Endothelial cell of umbilical vein (primary cell): Measurements from ENCODE around the gene SELENOO. TPM values are rescaled to one million over a fixed set of nuclear protein-coding genes. Genes with fewer than 3 reads are reported as not detected.
"Not testable (repeated sequence)": the region's sequence is repeated elsewhere in the genome, so short reads cannot be mapped to it uniquely, and the experiment has no call there.

Source experiments
- BruUV-seq: library from RNA; stranded (reverse); fragments of 400-500 nt; replicated peaks from 2 replicates; lab custom pipeline; 2021; lab: Mats Ljungman, UMichigan
- CTCF ChIA-PET: fragments of 300-600, 350-600 bp; sonication (Branson Sonifier 250); formaldehyde crosslinking; loops from one replicate; lab custom pipeline; 2021; ENCODE audit warnings: antibody characterized with exemption, inconsistent platforms; lab: Charles Lee
- POLR2A ChIA-PET: fragments of 300-600, 350-600 bp; sonication (Branson Sonifier 250); formaldehyde crosslinking; loops from one replicate; lab custom pipeline; 2021; ENCODE audit warnings: antibody characterized with exemption, inconsistent platforms; lab: Charles Lee
- DNase-seq: peaks from one replicate; pipeline ENCODE4 v3.0.0-alpha.2; 2011; ENCODE audit warnings: low read depth, low spot score
- FAIRE-seq: peaks from 2 replicates; lab custom pipeline; 2011; peaks lifted over from hg19 to GRCh38; lab: Jason Lieb, UNC
- H2AFZ ChIP-seq: 2 replicates; pipeline ENCODE4 v1.6.0; 2012; ENCODE audit warnings: low read depth, low read length, control low read depth, inconsistent platforms
- H3K27ac ChIP-seq: 2 replicates; pipeline ENCODE4 v1.5.1; 2011; ENCODE audit warnings: low read depth, mild to moderate bottlenecking, control low read depth, low read length, moderate library complexity; ENCODE audit not compliant: insufficient read depth
- H3K27me3 ChIP-seq, 2 experiments: 2 replicates each; pipeline versions ENCODE4 v1.6.0 to v1.6.1; 2011; ENCODE audit warnings: low read length in 2 of 2, mixed read lengths in 1 of 2; ENCODE audit not compliant: control insufficient read depth in 2 of 2, insufficient read depth in 2 of 2
- H3K36me3 ChIP-seq, 2 experiments: 2 replicates in 1 of 2; 3 replicates in 1 of 2; pipeline ENCODE4 v1.5.1; 2011; ENCODE audit warnings: low read length in 2 of 2, mild to moderate bottlenecking in 1 of 2, moderate library complexity in 1 of 2; ENCODE audit not compliant: control insufficient read depth in 2 of 2, insufficient read depth in 2 of 2; ENCODE audit errors: extremely low read depth in 1 of 2
- H3K4me1 ChIP-seq: 3 replicates; pipeline ENCODE4 v1.5.1; 2011; ENCODE audit warnings: mild to moderate bottlenecking, low read length; ENCODE audit not compliant: control insufficient read depth, insufficient read depth; ENCODE audit errors: extremely low read depth
- H3K4me2 ChIP-seq: 2 replicates; pipeline ENCODE4 v1.6.1; 2011; ENCODE audit warnings: low read length, control low read depth, mixed read lengths; ENCODE audit not compliant: insufficient read depth
- H3K4me3 ChIP-seq, 3 experiments: fragments of 200-600 bp in 1 of 3; sonication (generic), shearing (Covaris generic) in 1 of 3; replicated peaks in 1 of 3; 2 replicates each; pipeline ENCODE4 v1.5.1; 2011 to 2016; ENCODE audit warnings: control low read depth in 3 of 3, low read length in 3 of 3, mild to moderate bottlenecking in 2 of 3, inconsistent platforms in 1 of 3, low read depth in 1 of 3, moderate library complexity in 1 of 3; ENCODE audit not compliant: insufficient read depth in 1 of 3
- H3K79me2 ChIP-seq: 2 replicates; pipeline ENCODE4 v1.6.0; 2012; ENCODE audit warnings: low read length, inconsistent platforms; ENCODE audit not compliant: control insufficient read depth, insufficient read depth
- H3K9ac ChIP-seq: replicated peaks from 2 replicates; pipeline ENCODE3; 2011; ENCODE audit warnings: low read length, control low read depth; ENCODE audit not compliant: insufficient read depth; ENCODE audit errors: extremely low read depth
- H3K9me1 ChIP-seq: replicated peaks from 3 replicates; pipeline ENCODE4 v1.6.0; 2011; ENCODE audit warnings: mild to moderate bottlenecking, low read length; ENCODE audit not compliant: control insufficient read depth, insufficient read depth; ENCODE audit errors: extremely low read depth
- H3K9me3 ChIP-seq: replicated peaks from 2 replicates; pipeline ENCODE4 v1.5.1; 2012; ENCODE audit warnings: low read length, inconsistent platforms; ENCODE audit not compliant: control insufficient read depth, insufficient read depth
- H4K20me1 ChIP-seq: replicated peaks from 2 replicates; pipeline ENCODE3; 2011; ENCODE audit warnings: mild to moderate bottlenecking, low read length; ENCODE audit not compliant: control insufficient read depth, insufficient read depth; ENCODE audit errors: extremely low read depth
- CTCF ChIP-seq, 2 donors: IDR thresholded peaks; 1 replicate in 1 of 2; 2 replicates in 1 of 2; pipeline ENCODE4 v1.5.1; 2011; ENCODE audit warnings: low read length in 2 of 2, mild to moderate bottlenecking in 2 of 2, moderate library complexity in 2 of 2, control low read depth in 1 of 2, inconsistent platforms in 1 of 2, low read depth in 1 of 2; ENCODE audit not compliant: insufficient read depth in 1 of 2; ENCODE audit errors: extremely low read depth in 1 of 2
- EZH2 ChIP-seq: IDR thresholded peaks from 2 replicates; pipeline ENCODE4 v1.6.1; 2012; ENCODE audit warnings: borderline replicate concordance, low read depth, mild to moderate bottlenecking, moderate library complexity, low read length, inconsistent platforms; ENCODE audit not compliant: severe bottlenecking
- FOS ChIP-seq: IDR thresholded peaks from 2 replicates; pipeline ENCODE4 v1.6.1; 2011; ENCODE audit warnings: mild to moderate bottlenecking, low read length, moderate library complexity, borderline replicate concordance; ENCODE audit not compliant: insufficient read depth
- JUN ChIP-seq: IDR thresholded peaks from 2 replicates; pipeline ENCODE4 v1.6.1; 2011; ENCODE audit warnings: borderline replicate concordance, low read depth; ENCODE audit not compliant: insufficient read length, insufficient read depth
- MAX ChIP-seq: IDR thresholded peaks from 2 replicates; pipeline ENCODE4 v1.6.1; 2011; ENCODE audit not compliant: insufficient read depth, insufficient read length
- MYC ChIP-seq: IDR thresholded peaks from one replicate; pipeline ENCODE4 v1.6.1; 2011; ENCODE audit warnings: mild to moderate bottlenecking, low read depth, low read length
- POLR2A ChIP-seq: IDR thresholded peaks from 2 replicates; pipeline ENCODE4 v1.6.1; 2012; ENCODE audit warnings: low read depth, mild to moderate bottlenecking, control low read depth, low read length
- POLR2AphosphoS5 ChIP-seq: IDR thresholded peaks from 2 replicates; pipeline ENCODE4 v1.6.1; 2012; ENCODE audit warnings: low read depth, mild to moderate bottlenecking, control low read depth, low read length, moderate library complexity; ENCODE audit not compliant: insufficient read depth
- dilution Hi-C: fragments of 300-500 bp; cut with MboI; formaldehyde crosslinking; loops from one replicate; pipeline ENCODE4 v1.15.0; 2019; ENCODE audit warnings: low sequenced_read_pairs; ENCODE audit not compliant: extremely low pct_ligation_motif_present
- intact Hi-C: fragments of 100-400 bp; cut with micrococcal nuclease; formaldehyde crosslinking; loops from one replicate; pipeline ENCODE4 v1.10.0; 2022
- polyA plus RNA-seq, 4 experiments: library from polyadenylated mRNA; depleted of rRNA in 3 of 4; stranded (reverse) in 3 of 4; unstranded in 1 of 4; fragments of >200 nt; gene quantifications; 2 replicates each; pipeline versions ENCODE4 v1.2.1 to v1.2.3, GENCODE V29; 2011 to 2012; ENCODE audit warnings: missing spikeins in 1 of 4
- total RNA-seq: library from RNA; stranded (reverse); gene quantifications from 2 replicates; pipeline ENCODE4 v1.2.3, GENCODE V29; 2021

The SELENOO gene
- total and polyA plus RNA-seq, 2 donors (not counting 3 experiments of a cell fraction or from before 2014, with no cell fraction given), result 24.1 to 37.5 TPM

- dilution Hi-C loops (no loop called here), intact Hi-C loops (no loop called here)
- FAIRE-seq, result no peak
These were observed 32.9 kb upstream of the SELENOO start for GRCh38 chr22:50167689-50168489.

GRCh38 chr22:50168490-50169180 is 32.2 kb upstream of the SELENOO start:
- H3K79me2 ChIP-seq, H3K9ac ChIP-seq, H3K27me3 ChIP-seq, dilution Hi-C loops, intact Hi-C loops, FAIRE-seq, H4K20me1 ChIP-seq, BruUV-seq, H3K27ac ChIP-seq, H3K9me3 ChIP-seq, H3K4me3 ChIP-seq, H3K4me2 ChIP-seq, H2AFZ ChIP-seq, DNase-seq, H3K4me1 ChIP-seq, H3K9me1 ChIP-seq, POLR2A ChIA-PET, CTCF ChIA-PET, H3K36me3 ChIP-seq: not testable (repeated sequence)

More at GRCh38 chr22:50167689-50168489, 32.9 kb upstream of the SELENOO start:
- Histone ChIP-seq H4K20me1 (no peaks in the 10 kb centered on the region), H3K27ac (no peak overlapping the region), H3K27me3 (no peaks in the 10 kb centered on the region), H3K79me2 (no peaks in the 10 kb centered on the region), H3K4me2 (no peak overlapping the region), H3K4me1 (peaks cover 4% of the 10 kb centered on the region), H3K36me3 (peaks cover 0 to 2% of the 10 kb centered on the region in 2 experiments), H3K4me3 (no peak overlapping the region), H3K9me1 (no peaks in the 10 kb centered on the region), H2AFZ (no peak overlapping the region), H3K9me3 (no peaks in the 10 kb centered on the region), H3K9ac (no peak overlapping the region)
- ChIA-PET POLR2A (no interaction called here), CTCF (no interaction called here)
- TF ChIP-seq EZH2, result no peak
- no peak for TF ChIP-seq POLR2AphosphoS5
- no peak for TF ChIP-seq MYC
- TF ChIP-seq FOS, result no peak
- no peak for TF ChIP-seq POLR2A
- TF ChIP-seq CTCF (IDR thresholded peaks at IDR 0.05; ENCODE audit: extremely low read depth in 1 of 2, insufficient read depth in 1 of 2, low read depth in 1 of 2, low read length in 2 of 2), result no peak
- no peak for TF ChIP-seq MAX
- no peak for TF ChIP-seq JUN
- DNase-seq, result no peak
- BruUV-seq, result no TSS peak
